Activated CD8-positive, alpha-beta memory T cell treated with anti-CD3 and anti-CD28 coated beads, Interleukin-2, amount 50 U/mL, for 4 hours (primary cell): ENCODE results near the gene CHST3.
"Not testable (repeated sequence)": the region's sequence is repeated elsewhere in the genome, so short reads cannot be mapped to it uniquely, and the experiment has no call there.

Experiments
- DNase-seq: peaks from one replicate; pipeline ENCODE4 v3.0.0-alpha.2; 2020

The CHST3 gene

DNA sequence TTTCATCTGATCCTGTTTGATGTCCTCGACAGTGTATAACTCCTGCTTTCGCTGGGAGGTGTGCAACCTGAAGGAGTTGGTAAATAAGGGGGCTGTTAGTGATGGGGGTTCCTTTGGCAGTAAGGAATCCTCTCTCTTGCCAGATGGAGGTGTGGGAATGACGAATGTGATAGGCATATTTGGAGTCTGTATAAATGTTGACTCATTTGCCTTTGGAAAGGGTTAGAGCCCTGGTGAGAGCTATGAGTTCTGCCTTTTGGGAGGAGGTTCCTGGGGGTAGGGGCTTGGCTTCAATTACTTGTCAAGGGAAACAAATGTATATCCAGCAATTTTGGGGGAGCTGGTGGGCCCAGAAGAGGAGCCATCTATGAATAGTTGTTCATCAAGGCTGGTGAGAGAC, 11.4 kb upstream of the CHST3 start:
- DNase-seq: no peak

- no peak for DNase-seq
Observed at GRCh38 chr10:71957546-71958275, 6.5 kb upstream of the CHST3 start.

DNA sequence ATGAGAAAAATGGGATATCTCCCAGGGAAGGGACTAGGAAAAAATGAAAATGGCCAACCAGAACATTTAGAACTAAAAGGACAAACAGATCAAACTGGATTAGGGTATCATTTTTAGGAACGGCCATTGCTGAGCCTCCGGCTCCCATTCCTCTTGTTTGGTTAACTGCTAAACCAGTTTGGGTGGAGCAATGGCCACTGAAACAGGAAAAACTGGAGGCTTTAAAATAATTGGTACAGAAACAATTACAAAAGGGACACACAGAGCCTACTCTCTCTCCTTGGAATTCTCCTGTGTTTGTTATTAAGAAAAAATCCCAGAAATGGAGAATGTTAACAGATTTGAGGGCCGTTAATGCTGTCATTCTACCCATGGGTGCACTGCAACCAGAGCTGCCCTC, 4.7 kb upstream of the CHST3 start:
- no peak for DNase-seq

DNA sequence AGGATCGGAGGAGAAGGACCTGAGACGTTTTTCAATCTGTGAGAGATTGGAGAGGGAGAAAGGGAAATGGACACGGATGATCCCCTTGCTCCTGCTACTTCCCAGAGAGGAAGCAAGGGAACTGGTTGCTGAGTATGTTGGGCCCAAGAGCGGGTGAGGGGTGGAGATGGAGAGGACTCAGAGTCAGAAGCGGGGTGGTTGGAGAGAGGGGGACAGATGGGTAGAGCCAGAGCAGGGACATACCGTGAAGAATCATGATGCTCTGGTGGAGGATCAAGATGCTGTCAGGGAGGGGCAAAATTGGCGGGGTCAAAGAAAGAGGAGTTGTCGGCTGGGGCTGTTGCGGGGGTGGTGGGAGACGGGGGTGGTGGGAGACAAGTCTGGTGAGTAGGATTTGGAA, 2.4 kb upstream of the CHST3 start:
- DNase-seq: no peak

DNA sequence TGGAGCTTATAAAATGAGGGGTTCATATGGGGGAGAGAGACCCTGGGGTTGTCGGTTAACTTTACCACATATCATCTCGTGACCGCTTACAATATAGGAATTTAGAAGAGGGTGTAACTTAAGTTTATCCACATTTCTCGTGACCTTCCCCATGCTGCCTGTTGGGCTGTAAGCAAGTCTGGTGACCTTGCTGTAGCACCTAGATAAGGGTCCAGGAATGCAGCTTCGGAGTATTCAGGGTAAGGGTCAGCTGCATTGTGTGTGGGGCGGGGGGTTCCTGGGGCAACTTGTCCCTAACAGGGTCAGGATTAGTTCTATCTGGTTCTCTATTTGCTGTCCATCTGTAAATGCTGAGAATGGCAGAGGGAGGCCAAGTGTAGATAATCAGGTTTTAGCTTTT, 1.3 kb upstream of the CHST3 start:
- DNase-seq: no peak

DNA sequence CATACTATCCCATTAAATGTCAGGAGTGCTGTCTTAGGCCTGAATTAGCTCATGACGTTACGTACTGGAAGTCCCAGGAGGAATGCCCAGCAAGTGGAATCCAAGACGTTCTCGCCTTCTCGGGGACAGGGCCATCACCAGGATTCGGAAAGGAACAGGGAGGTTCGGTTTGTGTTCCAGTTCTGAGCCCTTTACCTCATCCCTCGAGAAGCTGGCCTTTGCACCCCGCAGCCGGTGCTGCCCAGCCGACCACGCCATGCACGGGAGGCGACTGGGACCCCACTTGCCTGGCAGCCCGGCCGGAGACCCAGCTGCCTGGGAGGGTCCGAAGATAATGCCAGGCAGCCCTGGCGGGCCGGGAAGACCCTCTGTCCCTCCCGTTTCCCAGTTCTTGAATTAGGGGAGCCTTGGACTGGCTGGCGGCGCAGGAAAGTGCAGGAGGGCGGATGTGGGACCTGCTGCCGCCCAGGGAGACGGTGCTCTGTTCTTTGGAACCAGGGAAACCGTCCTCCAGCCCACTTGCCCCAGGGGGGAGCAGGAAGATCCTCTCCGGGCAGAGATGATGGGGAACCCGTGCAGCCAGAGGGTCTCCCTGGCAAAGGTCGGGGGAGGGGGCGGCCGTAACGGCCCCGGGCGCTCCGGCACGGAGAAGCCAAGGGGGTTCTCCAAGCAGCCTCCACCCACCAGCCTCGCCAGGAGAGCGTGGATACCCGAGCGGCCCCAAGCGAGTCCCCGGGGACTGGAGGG, 671 bp upstream of the CHST3 start:
- DNase-seq: no peak

DNA sequence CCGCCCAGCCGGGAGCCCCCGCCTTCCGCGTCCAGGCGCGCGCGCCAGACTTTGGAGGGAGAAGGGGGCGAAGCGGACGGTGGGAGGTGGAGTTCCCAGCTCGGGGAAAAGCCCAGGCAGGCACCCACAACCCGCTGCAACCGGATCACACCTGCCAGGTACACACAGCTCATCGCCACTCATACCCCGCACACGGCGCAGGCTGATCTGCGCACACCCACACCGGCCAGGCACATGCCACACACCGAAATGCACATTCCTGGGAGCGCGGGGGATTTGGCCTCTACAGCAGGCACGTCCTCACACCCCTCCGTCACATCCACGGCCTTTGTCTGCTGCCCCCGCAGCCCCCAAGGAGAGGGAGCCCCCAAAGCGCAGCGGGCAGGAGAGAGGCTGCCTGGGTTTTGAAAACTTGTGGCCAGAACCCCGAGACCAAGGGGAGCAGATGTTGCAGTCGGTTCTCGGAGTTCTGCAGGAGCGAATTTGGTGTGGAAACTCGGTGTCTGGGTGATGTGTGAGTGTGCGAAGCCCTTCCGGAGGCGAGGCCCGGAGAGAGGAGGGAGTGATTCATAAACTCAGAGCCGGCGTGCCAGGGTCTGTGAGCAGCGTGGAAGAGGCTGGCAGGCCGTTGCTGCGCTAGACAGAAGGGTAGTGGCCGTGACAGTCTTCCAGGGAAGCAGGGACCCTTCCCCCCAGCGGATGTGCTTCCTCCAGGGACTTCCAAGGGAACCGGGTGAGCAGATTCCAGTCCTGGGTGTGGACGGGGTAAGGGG, 734 bp downstream of the CHST3 start:
- DNase-seq: peak; percentile 51

- no peak for DNase-seq
Observed at GRCh38 chr10:71965623-71966022, 1.4 kb downstream of the CHST3 start.

GRCh38 chr10:71966046-71967004, 2.1 kb downstream of the CHST3 start:
- DNase-seq: no peak

DNA sequence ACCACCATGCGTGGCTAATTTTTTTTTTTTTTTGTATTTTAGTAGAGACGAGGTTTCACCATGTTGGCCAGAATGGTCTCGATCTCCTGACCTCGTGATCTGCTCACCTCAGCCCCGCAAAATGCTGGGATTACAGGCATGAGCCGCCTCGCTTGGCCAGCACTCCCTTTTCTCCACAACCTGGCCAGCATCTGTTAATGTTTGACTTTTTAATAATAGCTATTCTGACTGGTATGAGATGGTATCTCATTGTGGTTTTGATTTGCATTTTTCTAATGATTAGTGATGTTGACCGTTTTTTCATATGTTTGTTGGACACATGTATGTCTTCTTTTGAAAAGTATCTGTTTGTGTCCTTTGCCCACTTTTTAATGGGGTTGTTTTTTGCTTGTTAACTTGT, 3.8 kb downstream of the CHST3 start:
- not testable (repeated sequence) for DNase-seq

DNA sequence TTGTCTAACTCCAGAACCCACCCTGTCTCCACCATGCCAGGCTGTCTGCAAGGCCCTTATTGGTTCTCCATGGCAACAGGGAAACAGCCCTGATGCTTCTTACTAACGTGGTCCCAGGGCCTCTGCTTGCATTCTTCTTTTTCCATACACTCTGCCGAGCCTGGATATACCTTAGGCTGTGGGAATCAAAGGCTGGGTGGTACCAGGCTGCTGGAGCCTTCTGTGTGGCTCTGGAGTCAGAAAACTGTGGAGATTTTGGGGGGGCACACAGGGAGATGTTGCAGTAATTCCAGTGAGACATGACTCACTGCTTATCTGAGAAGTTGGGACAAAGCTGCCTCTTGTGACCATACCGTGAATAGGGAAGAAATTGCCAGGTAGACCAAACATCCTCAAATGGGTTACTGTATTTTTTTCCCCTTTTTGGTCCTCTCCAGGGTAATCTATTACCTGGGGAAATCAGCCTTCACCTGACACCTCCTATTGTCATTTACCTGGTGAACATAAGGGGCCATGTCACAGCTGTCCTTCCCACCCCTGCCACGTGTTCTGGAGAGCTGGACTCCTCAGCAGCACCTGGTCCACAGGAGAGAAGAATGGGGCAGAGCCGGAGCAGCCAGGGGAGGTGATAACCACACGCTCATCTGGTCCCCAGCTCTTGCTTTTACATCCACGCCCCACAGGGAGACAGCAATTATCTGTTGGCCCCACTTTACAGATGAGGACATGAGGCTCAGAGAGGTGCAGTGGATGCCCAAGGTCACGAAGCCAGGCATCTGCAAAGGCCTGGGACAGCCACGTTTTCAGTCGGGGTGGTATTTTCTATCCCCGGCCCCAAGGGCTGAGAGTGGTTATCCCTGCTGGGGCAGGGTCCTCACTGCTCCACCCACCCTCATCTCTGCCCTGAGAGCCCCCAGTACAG, 4.6 kb downstream of the CHST3 start:
- no peak for DNase-seq

DNA sequence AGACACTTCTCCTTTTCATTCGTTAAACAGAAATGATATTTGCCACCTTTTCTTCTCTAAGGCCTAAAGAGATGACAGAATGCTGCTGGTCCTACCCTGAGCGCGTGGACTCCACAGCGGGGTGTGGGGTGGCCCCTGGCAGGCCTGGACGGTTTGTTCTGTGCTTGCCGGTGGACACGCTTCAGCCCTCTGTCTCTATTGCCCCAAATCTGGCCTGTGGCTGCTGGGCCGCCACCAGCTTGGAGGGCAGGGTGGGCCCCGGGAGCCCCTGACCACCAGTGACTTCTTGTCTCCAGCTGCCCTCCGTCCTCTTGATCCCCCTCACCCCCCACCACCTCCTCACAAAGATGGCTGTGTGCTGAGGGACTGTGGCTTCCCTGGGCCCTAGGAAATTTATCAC, 5.7 kb downstream of the CHST3 start:
- no peak for DNase-seq

GRCh38 chr10:71970331-71970730, 6.1 kb downstream of the CHST3 start:
- no peak for DNase-seq

GRCh38 chr10:71970869-71971268, 6.7 kb downstream of the CHST3 start:
- DNase-seq: no peak

GRCh38 chr10:71971311-71971731, 7.1 kb downstream of the CHST3 start:
- DNase-seq: no peak

- no peak for DNase-seq
Observed at GRCh38 chr10:71971769-71972555, 7.8 kb downstream of the CHST3 start.

DNA sequence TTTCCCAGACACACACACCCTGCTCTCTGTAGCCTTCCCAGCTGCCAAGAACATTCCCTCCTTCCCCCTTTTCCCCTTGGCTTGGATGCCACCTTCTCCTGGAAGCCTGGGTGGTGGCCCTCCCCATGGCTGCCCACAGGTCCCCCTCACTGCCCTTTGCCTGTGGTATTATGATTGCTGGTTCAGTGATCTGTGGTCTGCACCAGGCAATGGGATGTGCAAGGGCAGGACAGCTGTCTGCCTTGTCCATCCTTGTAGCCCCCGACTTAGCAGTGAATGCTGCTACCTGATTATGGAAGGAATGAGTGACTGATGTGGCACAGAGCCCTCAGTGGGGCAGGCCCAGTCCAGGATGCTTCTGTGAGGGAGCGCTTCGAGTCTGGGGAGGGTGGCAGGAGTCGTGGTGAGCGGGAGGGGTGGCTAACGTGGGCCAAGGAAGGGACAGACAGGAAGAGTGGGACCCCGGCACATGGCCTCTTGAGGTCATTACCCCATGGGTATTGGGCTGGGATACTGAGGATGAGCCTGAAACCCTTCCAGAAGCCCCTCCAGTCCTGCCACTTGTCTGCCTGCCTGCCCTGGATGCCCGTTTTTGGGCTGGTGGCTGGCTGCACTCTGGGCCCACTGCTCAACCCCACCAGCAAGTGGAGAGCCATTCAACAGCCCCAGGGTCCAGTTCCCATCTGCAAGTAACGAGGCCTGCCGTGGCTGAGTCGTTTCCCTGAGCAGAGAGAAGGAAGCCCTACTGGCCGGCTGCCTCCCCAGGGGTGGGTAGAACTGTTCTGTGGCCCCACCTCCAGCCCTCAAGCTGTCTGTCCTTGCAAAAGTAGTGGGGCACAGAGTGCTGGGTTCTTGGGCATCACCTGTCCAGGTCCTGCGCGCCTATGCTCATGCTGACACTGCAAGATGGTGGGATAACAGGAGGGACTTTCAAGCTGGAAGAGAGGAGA, 8.8 kb downstream of the CHST3 start:
- DNase-seq: no peak

GRCh38 chr10:71973777-71974488, 9.7 kb downstream of the CHST3 start:
- no peak for DNase-seq
